Left renal cortex interstitium (tissue), 4 donors: Measurements from ENCODE around the gene PNLIPRP2. TPM values are rescaled to one million over a fixed set of nuclear protein-coding genes. Genes with fewer than 3 reads are reported as not detected.

Source experiments
- DNase-seq, 4 donors: peaks; one replicate each; pipeline ENCODE4 v3.0.0-alpha.2; 2013; ENCODE audit warnings: low read depth in 4 of 4, low spot score in 2 of 4, missing footprints in 1 of 4
- polyA plus RNA-seq, 4 donors: library from polyadenylated mRNA; unstranded; fragments of 120-200 nt; gene quantifications; one replicate each; pipeline ENCODE4 v1.2.1, GENCODE V29; 2013; ENCODE audit not compliant: insufficient read length in 4 of 4

Gene PNLIPRP2
- polyA plus RNA-seq, 4 donors, result 0.10 TPM; not detected in 3

GRCh38 chr10:116653885-116654284 is 33.1 kb downstream of the PNLIPRP2 start:
- no peak for DNase-seq

- no peak for DNase-seq
Observed at GRCh38 chr10:116654816-116655215, 34.1 kb downstream of the PNLIPRP2 start.

GRCh38 chr10:116655568-116655967 is 34.8 kb downstream of the PNLIPRP2 start:
- no peak for DNase-seq

- no peak for DNase-seq
Observed at GRCh38 chr10:116656044-116656443, 35.3 kb downstream of the PNLIPRP2 start.

GRCh38 chr10:116657863-116658551 is 37.3 kb downstream of the PNLIPRP2 start:
- no peak for DNase-seq

GRCh38 chr10:116659049-116659670 is 38.4 kb downstream of the PNLIPRP2 start:
- no peak for DNase-seq

- no peak for DNase-seq
Observed at GRCh38 chr10:116660860-116661259, 40.1 kb downstream of the PNLIPRP2 start.

- DNase-seq, result no peak
Observed at GRCh38 chr10:116663342-116663741, 42.6 kb downstream of the PNLIPRP2 start.

- DNase-seq, result no peak
Observed at GRCh38 chr10:116664631-116665030, 43.9 kb downstream of the PNLIPRP2 start.

GRCh38 chr10:116665541-116666125 is 44.9 kb downstream of the PNLIPRP2 start:
- no peak for DNase-seq

- no peak for DNase-seq
Observed at GRCh38 chr10:116667484-116667883, 46.7 kb downstream of the PNLIPRP2 start.

- no peak for DNase-seq
Observed at GRCh38 chr10:116668018-116668417, 47.3 kb downstream of the PNLIPRP2 start.

- DNase-seq, result no peak
Observed at GRCh38 chr10:116668446-116668845, 47.7 kb downstream of the PNLIPRP2 start.

- DNase-seq, result no peak
Observed at GRCh38 chr10:116669080-116669479, 48.3 kb downstream of the PNLIPRP2 start.

GRCh38 chr10:116669832-116670644 is 49.3 kb downstream of the PNLIPRP2 start:
- DNase-seq, result no peak

- no peak for DNase-seq
Observed at GRCh38 chr10:116670706-116671105, 50.0 kb downstream of the PNLIPRP2 start.

- DNase-seq, result no peak
Observed at GRCh38 chr10:116671274-116671926, 50.6 kb downstream of the PNLIPRP2 start.

GRCh38 chr10:116672891-116673290 is 52.1 kb downstream of the PNLIPRP2 start:
- DNase-seq, result no peak

- DNase-seq, result no peak
Observed at GRCh38 chr10:116673866-116674265, 53.1 kb downstream of the PNLIPRP2 start.

- DNase-seq, result no peak
Observed at GRCh38 chr10:116674901-116675423, 54.2 kb downstream of the PNLIPRP2 start.
